Left lobe of liver (tissue), 2 donors: Measurements from ENCODE around the gene ENTPD6. TPM values are rescaled to one million over a fixed set of nuclear protein-coding genes. Genes with fewer than 3 reads are reported as not detected.

Source experiments
- ATAC-seq: fragments of 200-7000 bp; cut with Tn5 transposase; one replicate; pipeline ENCODE4 v1.9.1; 2020; ENCODE audit warnings: mild to moderate bottlenecking, moderate library complexity
- DNase-seq: peaks from one replicate; pipeline ENCODE4 v3.0.0-alpha.2; 2020; ENCODE audit warnings: low spot score
- total RNA-seq: library from RNA; stranded (reverse); gene quantifications from one replicate; pipeline ENCODE4 v1.2.1, GENCODE V29; 2021
- donor health status: DM: no; HTN: no; CAD: no; lungs with moderate emphysema.
- donor health status: DM: no; HTN: yes; CAD: no.

ENTPD6 gene
- total RNA-seq, 1 donor from 2014 or later = 33.4 TPM

DNA sequence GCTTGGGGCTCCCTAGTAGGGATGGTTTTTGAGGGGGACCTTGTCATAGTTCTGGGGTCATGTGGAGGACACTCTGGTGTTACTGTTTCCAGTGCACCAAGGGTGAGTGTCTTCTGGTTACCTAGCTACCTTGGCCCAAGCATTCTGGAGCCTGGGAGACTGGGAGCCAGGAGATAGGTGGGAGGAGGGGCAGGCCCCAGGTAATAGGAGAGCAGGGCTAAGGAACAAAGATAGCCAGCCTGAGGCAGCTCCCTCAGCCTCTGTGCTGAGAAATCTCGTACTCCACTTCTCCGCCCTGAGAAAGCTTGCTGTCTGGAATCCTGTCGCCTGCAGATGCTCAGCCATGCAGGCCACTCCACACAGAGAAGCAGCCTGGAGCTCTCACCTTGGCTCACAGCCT, 8.3 kb upstream of the ENTPD6 start:
- ATAC-seq (no peak), DNase-seq (no peak)

DNA sequence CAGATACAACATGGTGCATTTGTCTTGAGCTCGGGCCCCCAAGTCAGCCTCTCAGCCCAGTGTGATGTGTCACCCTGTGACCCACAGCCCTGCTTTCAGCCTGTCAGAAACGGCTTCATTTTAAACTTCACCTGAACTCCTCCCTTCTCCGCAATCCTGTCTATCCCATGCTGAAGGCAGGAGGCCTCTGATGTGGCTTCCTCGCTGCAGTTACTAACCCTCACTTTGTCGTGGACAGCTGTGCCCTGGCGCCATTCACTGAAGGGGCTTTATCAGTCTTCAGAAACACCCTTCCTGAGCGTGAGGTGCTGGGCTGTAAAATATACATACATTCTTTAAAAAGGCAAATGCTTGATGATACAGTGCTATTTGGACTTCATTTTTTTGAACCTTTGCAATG, 7.9 kb upstream of the ENTPD6 start:
- DNase-seq (no peak), ATAC-seq (no peak)

DNA sequence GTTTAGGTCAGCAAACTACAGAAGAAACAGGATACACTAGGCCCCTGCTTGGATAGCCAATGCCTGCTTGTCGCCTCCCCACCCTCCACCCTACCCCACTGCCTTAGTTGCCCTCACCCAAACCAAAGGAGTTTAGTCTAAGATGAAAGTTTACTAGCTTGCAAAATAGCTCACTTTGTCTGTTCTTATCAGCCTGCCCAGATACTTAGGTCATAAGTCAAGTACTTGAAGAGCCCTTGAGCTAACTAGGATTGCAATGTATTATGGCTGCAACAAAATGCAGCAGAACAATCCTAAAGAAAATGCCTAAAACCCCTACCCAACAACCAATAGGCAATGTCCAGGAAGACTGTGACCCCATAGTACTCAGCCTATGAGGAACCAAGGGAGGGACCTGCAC, 7.3 kb upstream of the ENTPD6 start:
- DNase-seq = no peak
- ATAC-seq = no peak

DNA sequence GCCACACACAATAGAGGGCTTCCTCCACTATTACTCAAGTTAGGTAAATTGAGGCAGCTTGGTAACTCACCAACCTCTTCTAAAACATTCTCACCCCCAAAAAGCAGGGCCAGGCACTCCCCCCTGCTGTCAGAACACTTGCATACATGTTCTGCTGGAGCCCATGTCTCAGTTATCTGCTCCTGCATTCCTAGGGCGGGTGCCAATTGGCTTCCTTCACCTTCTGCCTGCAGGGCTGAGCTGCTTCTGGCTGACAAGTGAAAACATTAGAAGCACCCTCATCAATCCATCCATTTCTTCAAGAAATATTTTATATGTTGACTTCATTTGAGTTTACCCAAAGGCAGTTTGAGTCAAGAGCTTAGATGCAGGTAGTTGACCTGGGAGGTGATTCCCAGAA, 4.5 kb upstream of the ENTPD6 start:
- DNase-seq (no peak), ATAC-seq (no peak)

DNA sequence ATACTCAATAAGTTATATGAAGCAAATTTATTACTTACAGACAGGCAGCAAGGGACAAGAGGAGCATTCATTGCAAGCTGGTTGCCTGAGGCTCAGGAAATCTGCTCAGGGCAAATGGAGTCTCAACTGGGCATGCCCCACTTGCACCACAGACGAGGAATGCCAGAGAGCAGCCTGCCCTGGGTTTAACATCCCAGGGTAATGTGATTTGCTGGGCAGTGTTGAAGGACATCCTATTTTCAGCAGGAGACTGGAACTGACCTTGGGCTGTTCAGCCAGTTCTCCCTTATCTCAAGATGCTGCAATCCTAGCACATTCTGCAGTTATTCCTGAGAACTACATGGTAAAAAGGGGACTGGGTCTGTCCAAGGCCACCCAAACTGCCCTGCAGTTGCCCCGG, 3.8 kb upstream of the ENTPD6 start:
- DNase-seq = no peak
- ATAC-seq = no peak

DNA sequence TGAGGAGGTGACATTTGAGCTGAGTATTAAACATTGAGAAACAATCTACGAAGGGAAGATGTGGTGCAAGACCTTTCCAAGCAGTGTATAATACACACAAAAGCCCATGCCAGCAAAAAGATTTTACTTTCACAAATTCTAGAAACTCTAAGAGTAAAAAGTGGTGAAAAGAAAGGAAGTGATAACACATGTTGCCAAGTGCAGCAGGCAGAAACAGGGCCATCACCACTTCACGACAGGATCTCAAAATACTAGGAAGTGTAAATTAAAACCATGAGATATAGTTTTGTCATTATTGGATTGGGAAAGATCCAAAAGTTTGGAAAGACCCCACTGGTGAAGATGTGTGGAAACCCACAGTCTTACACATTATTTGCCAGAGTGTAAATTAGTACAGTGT, 1.7 kb upstream of the ENTPD6 start:
- no peak for ATAC-seq
- DNase-seq = no peak

DNA sequence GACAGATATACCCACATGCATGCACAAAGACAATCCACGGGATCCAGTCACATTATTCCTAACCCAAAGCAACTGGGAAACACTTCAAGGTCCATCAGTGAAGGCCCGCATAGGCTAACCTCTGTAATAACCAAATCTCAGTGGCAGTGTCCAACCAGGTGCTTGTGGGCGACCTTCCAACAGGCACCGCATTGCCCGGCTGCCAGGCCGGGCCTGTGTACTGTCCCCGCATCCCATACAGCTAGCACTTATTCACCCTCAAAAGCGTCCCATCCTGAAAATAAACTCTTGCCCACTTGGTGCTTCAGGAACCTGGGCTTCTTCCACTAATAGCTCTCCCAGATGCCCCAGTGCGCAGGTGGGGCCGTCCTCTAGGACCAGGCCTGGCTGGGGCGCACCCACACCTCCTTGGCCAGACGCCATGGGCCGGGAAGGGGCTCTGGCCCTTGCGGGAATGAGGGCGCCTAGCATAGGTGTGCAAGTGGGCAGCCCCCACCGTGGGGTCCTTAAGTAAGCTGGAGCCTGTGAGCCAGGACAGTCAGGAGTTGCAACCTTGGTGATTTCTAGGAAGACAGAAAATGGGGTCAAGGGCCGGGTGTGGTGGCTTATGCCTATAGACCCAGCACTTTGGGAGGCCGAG, 1.1 kb upstream of the ENTPD6 start:
- DNase-seq (no peak), ATAC-seq (no peak)

DNA sequence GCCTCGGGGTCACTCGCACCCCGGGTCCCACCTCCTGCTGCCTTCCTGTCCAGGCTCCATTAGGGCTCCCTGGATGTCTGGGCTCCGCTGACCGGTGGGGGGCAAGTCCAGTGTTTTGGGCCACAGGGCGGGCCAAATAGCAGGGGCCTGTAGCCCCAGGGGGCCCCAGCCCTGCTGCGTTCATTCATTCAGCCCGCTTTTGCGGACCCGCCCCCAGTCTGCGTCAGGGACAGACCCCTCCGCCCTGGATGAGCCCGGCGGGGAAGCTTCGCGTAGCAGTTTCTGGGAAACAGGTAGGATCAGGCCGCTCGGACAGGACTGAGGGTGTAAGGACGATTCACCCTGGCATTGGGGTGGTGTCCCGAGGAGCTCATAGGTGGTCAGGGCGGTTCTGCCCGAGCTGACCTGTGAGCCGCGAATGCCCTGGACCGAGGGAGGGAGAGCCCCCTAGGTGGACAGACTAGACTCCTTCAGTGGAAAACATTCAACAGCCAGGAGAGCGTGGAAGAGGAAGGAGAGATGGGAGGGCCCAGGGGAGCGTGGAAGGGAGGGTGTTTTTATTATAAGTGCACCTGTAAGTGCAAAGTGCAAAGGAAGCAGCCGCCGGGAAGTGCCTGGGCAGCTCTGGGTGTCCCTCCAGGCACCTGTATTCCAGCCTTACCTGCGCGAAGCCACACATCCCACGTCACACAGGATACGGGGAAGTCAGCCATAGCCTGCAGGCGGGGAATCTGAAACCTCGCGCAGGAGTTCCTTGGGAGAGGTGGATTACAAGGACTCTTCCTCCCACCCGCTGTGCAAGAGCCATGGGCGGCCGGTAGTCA, 662 bp downstream of the ENTPD6 start:
- no peak for DNase-seq
- peak; percentile 50 for ATAC-seq

DNA sequence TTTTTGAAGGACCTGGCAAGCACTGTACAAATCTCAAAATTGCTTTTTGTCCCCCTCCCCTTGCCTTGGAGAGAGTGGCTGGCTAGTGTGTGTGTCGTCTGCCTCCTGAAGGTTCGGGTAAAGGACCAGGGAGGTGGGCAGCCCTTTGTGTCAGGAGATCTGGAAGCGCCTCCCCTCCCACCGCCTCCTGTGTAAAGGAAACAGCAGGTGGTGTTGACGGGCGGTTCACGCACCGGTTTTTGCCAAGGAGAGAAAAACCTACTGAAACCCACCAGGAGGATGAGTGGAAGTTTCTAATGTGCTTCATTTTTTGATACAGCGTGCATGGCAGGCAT, 1.2 kb downstream of the ENTPD6 start:
- ATAC-seq (no peak), DNase-seq (no peak)

DNA sequence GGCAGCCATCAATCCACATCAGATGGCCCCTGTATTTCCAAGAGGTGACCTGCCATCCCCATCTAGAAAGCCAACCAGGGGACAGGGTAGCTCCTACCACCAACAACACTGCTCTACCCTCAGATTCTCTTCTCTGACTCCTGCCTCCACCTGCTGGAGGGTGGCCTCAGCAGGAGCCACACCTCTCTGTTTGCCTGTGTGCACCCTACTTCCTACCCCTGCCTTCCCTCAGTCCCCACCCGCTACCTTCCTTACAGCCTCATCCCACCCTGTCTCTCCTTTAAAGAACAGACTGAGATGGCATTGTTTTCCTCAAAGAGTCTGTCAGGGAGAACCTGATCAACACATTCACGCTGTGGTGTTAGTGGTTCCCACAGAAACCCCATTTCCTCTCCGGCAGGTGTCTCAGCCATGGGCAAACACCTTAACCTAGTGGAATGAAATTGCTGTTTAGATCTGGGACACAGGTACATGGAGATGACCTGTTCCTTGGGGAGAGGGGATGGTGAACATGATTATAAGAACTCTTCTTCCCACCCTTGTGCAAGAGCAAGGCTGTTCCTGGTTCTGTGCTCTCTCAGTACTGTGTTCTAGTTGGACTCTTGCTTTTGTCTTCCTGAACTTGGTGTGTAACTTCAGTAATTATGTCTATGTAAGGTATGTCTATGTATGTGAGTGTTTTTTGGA, 1.8 kb downstream of the ENTPD6 start:
- ATAC-seq = no peak
- DNase-seq = no peak

DNA sequence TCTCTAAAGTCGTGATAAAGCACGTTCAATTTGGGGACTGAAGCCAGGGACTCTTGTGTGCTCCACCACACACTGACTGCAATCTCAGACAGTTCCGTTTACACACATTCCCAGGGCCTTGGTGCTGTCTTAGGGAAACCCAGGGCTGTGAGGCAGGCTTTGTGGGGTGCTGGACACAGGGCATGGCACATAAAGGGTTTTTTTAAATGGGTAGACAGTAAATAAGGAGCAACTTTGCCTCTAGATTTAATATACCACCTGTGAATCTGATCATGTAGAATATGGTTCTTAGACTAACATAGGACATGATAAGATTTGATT, 2.3 kb downstream of the ENTPD6 start:
- no peak for ATAC-seq
- DNase-seq = no peak

DNA sequence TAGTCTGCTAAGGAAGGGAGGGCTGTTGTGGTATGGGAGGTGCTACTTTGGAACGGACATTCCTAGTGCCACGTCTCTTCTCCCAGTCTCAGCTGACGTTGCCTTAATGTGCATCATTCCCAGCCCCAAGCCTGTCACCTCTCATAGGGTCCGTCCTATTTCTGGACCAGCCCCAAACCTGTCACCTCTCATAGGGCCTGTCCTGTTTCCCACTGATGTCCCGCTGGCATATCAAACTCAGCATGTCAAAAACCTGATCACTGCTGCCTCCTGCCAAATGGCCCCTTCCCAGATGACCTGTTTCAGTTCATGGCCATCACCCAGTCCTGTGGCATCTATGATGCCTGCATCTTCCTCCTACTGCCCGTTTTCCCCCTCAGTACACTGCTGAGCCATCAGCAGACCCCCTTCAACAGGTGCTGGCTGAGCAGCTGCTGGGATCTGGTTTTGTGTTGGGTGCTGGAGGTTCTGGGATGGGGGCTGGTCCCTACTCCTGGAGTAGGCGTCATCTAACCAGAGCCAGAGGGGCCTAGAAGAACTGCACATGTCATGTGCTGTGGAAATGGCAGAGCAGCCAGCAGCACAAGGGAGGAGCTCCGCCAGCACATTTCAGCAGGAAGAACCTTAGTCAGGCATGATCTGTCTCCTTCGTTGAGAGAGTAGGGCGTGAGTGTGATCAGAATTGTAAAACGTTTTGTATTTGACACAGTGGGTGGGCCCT, 3.3 kb downstream of the ENTPD6 start:
- DNase-seq (no peak), ATAC-seq (no peak)

DNA sequence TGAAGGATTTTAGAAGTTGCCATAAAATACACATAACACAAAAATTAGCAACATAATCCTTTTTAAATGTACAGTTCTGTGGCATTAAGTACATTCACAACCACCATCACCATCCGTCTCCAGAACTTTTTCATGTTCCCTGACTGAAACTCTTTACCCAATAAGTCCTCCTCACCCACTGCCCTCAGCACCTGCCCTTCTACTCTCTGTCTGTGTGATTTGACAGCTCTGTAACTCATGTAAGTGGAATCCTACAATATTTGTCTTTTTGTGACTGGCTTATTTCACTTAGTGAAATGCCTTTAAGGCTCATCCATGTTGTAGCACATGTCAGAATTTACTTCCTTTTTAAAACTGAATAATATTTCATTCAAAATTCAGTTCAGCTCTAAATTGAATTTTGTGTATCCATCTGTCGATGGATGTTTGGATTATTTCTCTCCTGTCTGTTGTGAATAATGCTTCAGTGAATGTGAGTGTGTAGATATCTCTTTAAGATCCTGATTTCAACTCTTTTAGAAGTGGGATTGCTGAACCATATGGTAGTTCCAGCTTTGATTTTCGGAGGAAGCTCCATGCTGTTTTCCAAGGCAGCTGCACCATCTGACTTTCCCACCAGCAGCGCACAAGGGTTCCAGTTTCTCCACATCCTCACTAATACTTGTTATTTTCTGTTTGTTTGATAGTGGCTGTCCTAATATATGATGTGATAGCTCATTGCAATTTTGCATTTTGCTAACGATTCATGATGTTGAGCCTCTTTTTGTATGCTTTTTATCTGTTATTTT, 4.2 kb downstream of the ENTPD6 start:
- DNase-seq = no peak
- ATAC-seq = no peak

DNA sequence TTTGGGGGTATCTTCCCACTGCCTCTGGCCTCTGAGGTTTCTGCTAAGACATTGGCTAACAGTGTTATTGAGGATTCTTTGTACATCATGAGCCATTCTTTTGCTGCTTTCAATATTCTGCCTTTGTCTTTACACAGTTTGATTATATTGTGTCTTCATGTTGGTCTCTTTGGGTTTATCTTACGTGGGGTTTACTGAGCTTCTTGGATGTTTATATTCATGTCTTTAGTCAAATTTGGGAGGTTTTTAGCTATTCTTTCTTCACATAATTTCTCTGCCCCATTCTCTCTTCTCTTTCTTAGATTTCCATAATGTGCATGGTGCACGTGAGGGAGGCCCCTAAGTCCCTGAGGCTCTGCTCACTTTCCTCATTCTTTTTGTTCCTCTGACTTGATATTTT, 7.6 kb downstream of the ENTPD6 start:
- ATAC-seq = no peak

DNA sequence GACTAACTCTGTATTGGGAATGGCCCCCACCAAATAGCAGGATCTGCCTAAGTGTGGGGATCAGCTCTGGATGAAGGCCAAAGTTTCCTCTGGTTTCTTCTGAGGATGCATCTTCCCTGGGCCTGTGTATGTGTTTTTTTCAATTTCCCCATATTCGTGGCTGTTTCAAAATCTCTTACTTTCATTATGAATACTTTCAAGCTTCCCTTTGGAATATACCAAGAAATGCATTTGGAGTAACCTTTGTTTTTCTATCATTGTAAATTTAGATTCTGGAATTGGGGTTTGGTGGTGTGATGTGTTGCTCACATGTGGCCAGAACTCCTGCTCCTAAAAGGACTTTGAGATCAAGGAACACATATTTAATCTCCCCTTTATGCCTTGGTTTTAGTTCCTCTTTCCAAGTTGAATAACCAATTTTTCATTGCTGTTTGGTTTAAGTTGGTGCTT, 8.4 kb downstream of the ENTPD6 start:
- ATAC-seq (no peak), DNase-seq (no peak)

More for the DNA sequence above, 7.6 kb downstream of the ENTPD6 start:
- no peak for DNase-seq

DNA sequence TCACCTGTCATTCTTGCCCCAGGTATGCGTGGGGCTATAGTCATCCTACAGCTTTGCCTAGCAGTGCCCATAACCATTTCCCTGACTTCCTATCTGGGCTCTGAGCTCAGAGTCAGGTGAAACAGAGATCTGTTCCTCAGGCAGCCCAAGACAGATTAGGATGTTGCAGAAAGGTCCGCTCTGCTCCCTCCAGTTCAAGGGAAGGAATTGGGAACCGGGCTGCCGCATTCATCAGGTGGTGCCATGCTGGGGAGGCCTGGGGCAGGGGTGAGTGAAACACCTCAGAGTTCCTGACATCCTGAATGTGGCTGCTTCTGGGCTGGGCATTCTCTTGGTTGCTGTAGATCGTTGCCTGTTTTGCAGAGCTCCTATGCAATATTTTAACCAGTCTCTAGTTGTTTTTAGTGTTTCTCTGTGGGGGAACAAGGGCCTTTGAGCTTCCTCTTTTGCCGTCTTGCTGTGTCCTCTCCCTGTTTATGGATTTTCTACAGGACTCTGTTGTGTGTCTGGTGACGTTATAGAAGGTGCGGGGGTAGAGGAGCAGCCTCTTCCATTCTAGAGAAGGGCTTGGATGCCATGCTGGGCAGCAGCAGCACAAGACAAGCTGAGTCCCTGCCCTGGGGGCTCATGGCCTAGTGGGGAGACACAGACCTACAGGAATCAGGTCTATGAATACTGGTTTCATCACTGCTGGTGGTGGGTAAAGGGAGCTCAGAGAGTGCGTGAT, 9.2 kb downstream of the ENTPD6 start:
- DNase-seq = no peak
- no peak for ATAC-seq

DNA sequence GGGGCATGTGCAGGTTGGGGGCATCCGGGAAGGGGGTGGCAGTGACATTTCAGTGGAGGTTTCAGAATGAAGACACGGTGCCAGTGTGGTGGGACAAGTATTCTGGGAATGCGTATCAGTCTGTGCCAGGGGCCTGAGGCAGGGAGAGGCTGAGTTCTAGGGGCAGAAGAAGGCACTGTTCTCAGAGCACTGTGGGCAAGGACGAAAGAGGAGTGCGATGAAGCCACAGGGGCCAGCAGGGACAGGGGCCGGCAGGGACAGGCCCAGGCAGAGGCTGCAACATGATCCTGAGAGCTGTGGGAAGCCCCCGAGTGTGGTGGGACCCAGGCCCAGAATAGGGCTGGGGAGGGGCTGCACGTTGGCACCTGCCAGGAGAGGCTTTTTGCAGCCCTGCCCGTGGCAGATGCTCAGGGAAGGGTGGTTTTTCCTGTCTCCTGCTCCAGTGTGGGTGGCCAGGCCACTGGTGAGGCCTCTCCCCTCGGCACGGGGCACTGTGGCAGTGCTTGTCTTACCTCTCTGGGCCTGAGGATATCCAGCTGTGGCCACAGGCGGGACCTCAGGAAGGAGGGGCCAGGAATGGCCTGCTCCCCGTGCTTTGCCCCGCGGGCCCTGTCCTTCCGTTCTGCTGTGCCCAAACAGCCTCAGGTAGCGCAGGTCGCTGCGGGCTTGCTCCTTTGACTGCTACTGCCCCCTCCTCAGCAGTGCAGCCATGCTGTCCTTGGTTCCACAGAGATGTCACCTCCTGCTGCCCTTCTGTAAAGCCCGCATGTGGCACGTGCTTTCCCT, 10.0 kb downstream of the ENTPD6 start:
- no peak for ATAC-seq
- DNase-seq = no peak

DNA sequence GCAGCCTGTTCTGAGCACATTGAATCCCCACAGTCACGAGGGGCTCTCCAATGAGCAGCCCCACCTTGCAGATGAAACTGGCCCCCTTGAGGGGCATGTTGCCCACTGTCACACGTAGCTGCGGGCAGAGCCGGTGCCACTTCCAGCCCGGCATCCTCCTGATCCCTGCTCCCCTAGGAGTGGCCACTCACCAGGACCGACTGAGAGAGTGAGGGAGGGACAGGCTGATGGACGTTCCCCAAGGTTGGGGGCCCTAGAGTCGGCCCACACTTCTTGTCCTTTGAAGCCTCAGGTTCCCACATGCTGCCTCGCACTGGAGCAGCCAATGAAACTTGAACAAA, 10.5 kb downstream of the ENTPD6 start:
- DNase-seq (no peak), ATAC-seq (no peak)

DNA sequence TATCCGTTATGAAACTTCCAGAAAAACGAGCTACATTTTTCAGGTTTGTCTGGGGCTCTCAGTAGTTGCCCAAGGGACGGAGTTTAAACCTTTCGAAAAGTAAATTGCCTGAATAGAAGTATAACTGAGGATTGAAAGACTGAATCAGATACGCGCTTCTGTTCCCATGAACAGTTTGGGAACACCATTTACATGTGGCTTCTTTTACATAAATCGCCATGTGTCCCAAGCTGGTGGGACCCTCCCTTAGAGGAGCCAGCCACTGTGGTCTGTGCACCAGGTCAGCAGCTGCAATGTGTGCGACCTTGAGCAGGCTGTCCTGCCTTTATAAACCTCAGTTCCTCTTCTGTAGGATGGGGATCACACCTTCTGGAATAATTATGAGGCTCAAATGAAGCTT, 11.0 kb downstream of the ENTPD6 start:
- DNase-seq = no peak
- no peak for ATAC-seq
